Activated gamma-delta T cell treated with anti-CD3 and anti-CD28 coated beads, Interleukin-2, amount 50 U/mL, for 16 hours (primary cell): ENCODE measurements around the gene MTFR1L.
A peak's percentile ranks its signal among the peaks of the same experiment; 100 is the strongest.
"Not testable (repeated sequence)": the region's sequence is repeated elsewhere in the genome, so short reads cannot be mapped to it uniquely, and the experiment has no call there.

Source experiments
- DNase-seq: peaks from one replicate; pipeline ENCODE4 v3.0.0-alpha.2; 2020; ENCODE audit warnings: low read depth

MTFR1L gene

DNA sequence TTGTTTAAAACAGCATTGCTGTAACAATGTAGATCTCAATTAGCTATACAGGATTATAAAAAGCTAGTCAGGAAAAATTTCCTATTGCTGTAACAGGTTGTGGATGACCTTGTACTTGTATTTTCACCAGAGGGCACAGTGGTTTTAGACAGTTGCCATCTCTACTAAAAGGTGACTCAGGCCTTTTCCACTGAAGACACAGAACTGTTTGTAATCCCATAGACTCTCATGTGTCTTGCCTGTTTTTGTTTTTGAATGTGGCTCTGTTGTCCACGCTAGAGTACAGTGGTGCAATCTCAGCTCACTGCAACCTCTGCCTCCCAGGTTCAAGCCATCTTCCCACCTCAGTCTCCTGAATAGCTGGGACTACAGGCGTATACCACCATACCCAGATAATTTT is 5.9 kb downstream of the MTFR1L start:
- DNase-seq = no peak

DNA sequence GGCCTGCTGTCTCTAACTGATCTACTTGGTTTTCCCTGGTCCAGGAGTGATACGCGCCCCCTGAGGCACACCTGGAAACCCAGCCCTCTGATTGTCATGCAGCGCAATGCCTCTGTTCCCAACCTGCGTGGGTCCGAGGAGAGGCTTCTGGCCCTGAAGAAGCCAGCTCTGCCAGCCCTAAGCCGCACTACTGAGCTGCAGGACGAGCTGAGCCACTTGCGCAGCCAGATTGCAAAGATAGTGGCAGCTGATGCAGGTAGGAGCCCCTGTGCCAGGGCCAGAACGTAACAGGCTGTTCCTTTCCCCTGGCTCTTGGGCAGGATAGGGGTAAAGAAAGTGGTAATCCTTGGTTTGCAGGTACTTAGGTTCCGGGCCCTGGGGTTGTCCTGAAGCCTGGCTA is 6.8 kb downstream of the MTFR1L start:
- DNase-seq = no peak

DNA sequence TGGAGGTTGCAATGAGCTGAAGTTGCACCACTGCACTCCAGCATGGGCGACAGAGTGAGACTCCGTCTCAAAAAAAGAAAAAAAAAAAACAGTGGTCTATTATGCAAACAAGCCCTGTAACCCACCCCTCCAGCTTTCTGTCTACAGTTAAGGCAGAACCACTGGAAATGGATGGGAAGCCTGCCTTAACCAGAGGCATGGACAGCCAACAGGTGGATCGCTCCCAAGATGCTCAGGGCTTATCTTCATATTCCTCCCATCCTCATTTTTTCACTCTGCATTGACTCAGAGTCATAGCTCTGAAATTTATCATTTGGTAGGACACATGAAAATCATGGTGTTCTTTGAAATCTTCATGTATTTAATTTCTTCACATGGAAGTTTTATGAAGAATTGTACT is 8.7 kb downstream of the MTFR1L start:
- DNase-seq = no peak

DNA sequence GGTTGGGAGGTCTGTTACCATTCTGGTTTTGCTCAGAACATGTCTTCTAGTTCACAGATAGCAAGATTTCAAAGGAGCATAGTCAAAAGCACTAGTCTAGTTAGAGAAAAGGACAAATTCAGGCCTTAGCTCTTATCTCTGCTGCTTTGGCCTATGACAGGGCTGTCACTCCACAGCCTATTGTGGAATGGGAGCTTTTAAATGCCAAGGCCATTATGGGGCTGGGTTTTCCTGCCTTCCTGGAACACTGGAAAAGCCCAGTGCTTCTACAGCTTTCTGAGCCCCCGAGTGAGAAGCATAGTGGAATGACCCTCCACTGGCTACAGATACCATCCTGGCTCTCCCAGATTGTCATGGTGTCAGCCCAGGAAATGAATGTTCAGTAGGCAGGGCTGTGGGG is 9.3 kb downstream of the MTFR1L start:
- DNase-seq = no peak

DNA sequence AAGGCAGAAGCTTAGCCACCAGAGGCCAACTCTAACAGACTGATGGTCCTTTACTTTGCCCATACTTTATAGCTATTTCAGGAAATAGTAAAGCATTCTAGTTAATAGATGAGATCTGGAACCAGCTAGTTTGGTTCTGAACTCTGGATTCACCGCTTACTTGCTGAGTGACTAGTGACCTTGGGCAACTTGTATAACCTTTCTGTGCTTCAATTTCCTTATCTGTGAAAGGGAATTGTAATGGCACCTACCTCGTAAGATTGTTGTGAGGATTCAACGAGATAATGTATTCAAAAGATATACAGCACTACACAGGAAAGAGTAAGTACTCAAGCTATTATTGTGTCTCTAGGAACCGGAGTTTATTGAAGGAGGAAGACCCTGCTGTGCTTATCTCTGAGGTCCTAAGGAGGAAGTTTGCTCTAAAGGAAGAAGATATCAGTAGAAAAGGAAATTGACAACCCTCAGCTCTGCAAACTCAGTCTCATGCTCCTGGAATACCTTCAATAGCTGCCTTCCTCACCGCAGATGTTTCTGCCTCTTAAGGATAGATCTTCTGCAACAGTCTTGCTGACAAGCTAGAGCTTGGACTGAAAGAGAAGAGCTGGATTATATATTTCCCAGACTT is 11.9 kb downstream of the MTFR1L start:
- DNase-seq = no peak

DNA sequence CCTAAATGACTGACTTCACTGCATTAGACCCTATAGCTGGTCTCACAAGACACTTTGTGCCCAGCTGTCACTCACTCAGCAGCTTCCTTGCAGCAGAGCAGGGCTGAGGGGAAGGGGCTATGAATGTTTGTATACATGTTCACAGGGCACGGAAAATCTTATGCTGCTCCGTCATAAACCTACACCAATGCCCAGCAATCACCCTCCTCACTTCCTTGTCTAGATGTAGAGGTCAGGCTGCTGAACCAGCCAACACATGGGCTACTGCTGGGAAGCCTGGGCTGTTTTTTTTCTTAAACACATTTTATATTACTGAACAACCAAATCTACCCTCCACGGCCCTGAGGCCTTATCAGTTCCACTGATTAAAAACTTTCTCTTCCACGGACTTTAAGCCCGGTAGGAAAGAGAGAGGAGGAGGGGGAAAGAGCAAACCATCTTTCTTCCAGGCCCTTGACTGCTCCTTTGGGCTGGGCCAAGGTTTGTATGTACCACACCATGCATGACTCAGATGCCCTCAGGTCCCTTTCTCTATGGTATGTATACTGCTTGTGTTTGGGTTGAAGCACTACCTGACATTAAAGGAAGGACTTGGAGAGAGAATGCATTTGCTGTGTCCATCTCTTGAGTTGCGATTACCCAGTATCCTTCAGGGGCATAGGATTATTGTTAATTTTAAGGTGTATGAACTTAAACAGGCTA is 12.7 kb downstream of the MTFR1L start:
- DNase-seq = no peak

DNA sequence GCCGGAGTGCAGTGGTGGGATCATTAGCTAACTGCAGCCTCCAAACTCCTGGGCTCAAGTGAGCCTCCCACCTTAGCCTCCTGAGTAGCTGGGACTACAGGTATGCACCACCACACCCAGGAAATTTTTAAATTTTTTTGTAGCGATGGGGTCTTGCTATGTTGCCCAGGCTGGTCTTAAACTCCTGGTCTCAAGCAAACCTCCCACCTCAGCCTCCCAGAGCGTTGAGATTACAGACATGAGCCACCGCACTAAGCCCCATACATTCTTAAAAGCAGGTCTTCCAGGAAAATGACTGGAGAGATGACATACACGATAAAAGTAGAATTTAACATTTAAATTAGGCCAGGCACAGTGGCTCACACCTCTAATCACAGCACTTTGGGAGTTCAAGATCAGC is 13.4 kb downstream of the MTFR1L start:
- DNase-seq = no peak

DNA sequence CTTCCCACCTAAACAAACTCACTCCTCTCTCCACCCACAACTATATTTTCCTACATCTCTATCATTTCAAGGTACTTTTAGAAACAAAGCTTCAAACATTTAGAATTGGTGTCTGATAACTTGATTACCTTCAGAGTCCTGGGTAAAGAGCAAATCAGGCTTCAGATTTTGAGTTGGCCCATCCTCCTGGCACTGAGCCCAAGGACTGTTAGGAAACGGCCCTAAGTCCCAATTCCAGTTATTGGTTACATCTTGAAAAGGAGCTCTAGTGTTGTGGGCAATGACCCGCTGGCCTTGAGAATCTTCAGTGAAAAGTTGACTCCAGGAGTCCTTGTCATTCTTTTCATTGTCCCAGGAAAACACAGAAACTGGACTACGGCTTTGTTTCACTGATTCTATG is 15.1 kb downstream of the MTFR1L start:
- no peak for DNase-seq

DNA sequence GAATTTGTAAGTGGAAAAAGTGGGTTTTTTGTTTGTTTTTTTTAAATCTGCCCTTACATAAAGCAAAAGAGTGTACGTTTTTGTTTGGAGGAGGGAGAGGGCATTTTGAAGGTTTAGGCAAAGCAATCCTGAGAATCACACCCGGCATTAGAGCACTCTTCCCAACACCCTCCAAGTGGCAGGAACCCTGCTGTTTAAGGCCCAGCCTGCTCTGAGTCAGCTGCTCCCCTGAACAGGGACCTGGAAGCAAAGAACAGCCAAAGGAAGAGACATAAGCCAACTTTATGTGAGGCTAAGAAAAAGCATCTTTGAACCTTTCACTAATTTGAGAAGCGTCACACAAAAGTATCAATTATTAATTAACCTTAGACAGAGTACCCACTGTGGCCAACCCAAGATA is 16.9 kb downstream of the MTFR1L start:
- DNase-seq = no peak

DNA sequence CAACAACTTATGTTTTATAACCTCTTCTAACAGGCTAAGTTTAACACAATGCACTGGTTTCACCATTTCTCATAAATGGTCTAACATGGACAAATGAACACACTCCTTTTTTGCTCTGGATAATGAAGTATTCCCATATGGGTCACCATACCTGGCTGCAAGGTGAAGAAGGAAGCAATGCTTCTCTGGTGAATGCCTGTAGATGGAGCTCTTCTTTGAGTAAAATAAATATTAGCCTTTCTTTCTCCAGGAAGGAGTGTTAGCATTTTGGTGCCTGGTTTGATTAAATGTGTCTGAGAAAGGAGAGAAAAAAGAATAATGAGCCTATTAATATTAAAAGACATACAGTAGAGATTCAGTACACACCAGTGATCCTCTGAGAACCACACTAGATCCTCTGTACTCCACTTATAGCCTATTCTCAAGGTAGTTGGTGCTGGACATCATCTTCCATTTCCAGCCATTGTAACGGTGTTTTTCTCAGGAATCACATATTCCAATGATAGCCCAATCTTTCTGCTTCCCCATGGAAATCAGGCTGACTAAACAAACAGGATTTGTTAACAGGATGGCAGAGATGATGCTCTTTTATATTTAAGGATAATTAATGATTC is 17.6 kb downstream of the MTFR1L start:
- DNase-seq = no peak

DNA sequence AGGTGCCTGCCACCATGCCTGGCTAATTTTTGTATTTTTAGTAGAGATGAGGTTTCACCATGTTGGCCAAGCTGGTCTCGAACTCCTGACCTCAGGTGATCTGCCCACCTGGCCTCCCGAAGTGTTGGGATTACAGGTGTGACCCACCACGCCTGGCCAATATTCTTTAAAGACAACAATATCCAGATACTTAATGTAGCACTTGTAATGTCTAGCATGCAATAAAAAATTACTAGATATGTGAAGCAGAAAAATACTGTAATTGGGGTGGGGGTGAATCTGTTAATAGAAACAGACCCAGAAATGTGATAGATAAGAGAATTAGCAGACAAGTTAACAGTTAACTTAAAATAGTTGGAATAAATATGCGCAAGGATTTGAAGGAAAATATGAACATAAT is 20.1 kb downstream of the MTFR1L start:
- DNase-seq = not testable (repeated sequence)

DNA sequence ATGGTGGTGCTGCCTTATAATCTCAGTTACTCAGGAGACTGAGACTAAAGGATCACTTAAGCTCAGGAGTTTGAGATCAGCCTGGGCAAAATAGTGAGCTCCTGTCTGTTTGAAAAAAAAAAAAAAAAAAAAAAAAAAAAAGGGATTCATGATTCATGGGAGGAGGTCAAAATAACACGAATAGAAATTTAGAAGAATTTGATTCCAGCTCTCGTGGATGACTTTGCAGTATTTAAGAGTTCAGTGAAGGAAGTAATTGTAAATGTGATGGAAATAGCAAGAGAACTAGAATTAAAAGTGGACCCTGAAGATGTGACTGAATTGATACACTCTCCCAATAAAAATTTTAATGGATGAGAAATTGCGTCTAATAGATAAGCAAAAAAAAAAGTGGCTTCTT is 23.7 kb downstream of the MTFR1L start:
- no peak for DNase-seq

DNA sequence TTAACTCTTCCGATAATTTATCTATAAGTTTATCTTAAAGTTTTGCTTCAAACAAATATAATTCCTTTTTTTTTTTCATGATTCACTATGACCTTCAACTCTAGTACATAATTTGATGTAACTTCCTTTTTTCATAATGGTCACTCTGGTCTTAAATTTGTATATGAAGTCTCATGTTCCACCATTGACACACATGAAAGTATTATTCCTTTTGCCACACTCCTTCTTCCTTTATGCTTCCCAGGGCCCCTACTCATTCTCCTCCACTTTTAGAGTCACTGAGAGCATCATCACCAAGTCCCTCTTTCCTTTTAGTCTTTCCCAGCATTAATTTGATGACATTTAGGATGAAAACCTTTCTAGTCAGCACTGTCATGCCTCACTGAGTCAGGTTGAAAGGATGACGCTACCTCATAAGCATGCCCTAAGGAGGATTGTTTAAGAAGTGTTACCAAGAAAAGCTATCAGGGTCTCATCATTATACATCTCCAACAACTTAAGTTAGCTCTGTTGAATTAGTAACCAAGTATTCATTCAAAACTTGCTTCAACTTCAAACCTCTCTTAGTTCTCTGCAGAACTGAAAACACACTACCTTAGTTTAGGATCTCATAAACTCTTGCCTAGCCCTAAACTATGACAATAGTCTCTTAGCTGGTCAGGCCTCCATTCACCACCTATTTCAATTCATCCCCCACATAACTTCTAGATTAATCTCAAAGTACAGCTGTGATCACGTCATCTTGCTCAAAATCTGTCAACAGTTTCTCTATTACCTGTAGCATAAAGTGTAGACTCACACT is 25.0 kb downstream of the MTFR1L start:
- no peak for DNase-seq

DNA sequence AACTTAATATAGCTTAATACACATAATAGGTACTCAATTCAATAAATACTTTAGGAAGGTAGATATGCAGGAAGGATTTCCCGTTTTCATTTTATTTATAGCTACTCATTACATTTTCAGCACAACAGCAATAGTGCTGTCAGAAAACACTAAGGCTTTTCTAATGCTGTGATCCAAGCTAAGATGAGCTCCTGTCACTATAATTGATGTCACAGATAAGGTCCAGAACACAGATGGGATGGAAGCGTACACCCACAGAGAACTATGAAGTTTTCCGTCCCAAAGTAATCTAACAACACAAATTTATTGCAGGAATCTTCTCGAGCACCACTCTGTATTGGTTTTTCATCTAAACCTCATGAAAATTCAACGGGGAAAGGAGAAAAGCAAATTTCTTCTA is 25.9 kb downstream of the MTFR1L start:
- no peak for DNase-seq

DNA sequence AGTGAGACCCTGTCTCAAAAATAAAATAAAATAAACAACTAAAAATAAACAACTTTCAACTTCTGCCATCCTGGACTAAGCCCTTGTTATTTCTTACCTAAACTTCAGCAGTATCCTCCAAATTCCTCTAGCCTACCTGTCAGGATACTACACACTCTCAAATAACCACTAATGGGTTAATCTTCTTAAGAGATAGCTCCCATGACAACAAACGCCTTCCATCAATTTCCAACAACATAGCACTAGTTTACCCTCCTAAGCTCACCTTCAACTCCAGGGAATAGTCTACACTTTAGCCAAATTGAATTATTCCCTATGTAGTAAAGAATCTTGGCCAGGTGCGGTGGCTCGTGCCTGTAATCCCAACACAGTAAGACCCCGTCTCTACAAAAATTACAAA is 28.2 kb downstream of the MTFR1L start:
- no peak for DNase-seq

DNA sequence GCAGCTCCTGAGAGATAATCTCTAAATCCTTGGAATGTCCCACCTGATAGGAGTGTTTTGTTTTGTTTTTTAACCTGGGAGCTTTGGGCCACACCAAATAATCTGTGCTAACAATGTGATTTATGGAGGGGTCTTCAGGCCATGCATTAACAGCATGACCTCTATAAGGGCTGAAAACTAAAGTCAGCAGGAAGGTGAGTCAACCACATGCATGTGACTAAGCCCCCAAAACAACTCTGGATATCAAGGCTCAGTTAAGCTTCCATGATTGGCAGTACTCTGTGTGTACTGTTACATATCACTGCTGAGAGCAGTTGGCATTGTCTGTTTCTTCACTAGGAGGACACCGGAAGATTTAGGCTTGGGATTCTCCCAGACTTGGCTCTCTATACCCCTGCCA is 28.8 kb downstream of the MTFR1L start:
- DNase-seq = no peak

DNA sequence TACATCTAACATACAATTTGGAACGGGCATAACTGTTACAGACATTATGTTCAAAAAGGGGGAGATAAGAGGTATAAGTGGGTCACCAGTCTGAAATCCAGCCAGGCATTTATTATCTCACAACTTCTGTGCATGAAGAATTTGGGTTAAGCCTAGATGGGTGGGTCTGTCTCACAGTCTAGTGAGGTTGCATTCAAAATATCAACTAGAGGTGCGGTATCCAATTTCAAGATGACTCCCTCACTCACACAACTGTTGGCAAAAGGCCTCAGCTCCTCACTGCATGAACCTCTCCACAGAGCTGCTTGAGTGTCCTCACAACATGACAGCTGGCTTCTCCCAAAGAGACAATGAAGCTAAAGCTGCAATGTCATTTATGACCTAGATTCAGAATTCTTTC is 34.8 kb downstream of the MTFR1L start:
- DNase-seq = no peak

DNA sequence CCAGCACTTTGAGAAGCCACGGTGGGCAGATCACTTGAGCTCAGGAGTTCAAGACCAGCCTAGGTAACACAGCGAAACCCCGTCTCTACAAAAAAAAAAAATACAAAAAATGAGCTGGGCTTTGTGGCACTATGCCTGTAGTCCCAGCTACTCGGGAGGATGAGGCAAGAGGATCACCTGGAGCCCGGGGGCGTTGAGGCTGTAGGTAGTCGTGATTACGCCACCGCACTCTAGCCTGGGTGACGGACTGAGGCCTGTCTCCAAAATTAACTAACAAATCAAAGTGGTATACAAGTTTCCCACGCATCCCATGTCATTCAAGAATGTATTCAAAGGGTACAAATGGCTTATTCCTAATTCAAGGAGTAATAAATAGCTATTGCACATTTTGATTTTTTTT is 37.1 kb downstream of the MTFR1L start:
- DNase-seq = no peak

DNA sequence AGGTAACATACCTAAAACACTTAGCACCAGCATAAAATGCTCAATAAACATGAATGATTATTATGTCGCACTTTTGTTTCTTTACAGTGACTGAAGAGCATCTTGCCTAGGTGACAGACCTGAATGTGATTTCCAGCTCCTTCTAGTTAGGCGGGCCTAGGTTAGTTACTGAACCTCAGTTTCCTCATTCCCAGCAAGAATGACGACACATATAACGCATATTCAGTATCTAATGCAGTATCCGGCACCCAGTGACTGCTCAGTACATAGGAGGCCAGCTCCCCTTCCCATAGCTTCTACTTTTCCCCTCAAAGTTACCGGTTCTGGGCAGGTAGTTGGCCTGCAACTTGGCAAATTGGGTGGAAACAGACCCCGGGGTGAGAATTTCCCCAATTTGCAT is 38.7 kb downstream of the MTFR1L start:
- no peak for DNase-seq

DNA sequence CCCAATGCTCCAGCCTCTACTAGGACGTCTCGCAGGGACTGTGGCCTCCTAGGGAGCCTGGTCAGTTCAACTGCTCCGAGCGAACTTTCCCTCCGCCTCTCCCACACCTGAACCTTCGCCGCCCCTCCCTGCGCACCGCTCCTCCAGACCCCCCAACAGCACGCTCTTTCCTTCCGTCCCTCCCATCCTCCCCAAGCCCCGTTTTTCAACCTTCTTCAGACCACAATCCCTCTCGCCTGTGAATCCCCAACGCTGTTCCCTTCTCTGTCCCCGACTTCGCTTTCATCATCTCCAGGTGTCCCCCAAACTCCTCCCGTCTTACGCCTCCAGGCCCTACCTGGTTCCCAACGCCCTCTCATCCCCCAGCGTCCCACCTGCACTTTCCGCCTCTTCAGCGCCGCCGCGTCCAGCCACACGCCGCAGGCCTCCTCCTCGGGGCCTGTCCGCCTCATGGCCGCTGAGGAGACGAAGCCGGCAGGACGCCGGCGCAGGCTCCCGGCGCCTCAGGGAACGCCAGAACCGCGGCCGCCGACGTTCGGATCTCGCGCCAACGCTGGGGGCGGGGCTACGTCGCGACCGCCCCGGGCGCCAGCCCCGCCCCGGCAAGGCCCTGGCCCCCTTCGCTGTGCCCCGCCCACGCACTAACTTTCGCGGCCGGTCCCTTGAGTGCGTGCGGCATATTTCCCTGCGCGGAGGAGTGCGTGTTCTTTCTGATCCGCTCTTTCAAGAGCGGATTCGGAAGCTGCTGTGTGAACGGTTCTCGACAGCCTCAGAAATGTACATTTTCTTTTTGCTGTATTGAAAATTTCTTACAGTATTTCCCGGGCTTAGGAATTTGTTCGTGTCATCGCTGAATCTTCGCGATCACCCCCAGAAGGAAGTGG is 39.4 kb downstream of the MTFR1L start, which contains the start of gene AUNIP:
Gene AUNIP, minus strand, starts transcription at position 552 of the 884 bp plus-strand sequence. Its CDS starts 100 bp downstream, at position 452.
- DNase-seq = peak; percentile 85
